GM21576 (cell line): ENCODE results near the gene ALAD.
"Not testable (repeated sequence)": the region's sequence is repeated elsewhere in the genome, so short reads cannot be mapped to it uniquely, and the experiment has no call there.

Source experiments
- ATAC-seq: cut with Tn5 transposase; IDR thresholded peaks from one replicate; pipeline ENCODE4 v1.9.1; 2021; ENCODE audit warnings: mild to moderate bottlenecking, moderate library complexity; ENCODE audit not compliant: unreplicated experiment

Gene ALAD

GRCh38 chr9:113401027-113401792 is at the start of gene ALAD:
Gene ALAD (minus strand): TSS chr9:113401284. CDS start chr9:113393559, 7,725 bp downstream.
- peak; percentile 97 for ATAC-seq

- ATAC-seq, result no peak
These were observed 48.3 kb upstream of the ALAD start for GRCh38 chr9:113449376-113449775.

- no peak for ATAC-seq
These were observed 45.2 kb upstream of the ALAD start for GRCh38 chr9:113446323-113446740.

DNA sequence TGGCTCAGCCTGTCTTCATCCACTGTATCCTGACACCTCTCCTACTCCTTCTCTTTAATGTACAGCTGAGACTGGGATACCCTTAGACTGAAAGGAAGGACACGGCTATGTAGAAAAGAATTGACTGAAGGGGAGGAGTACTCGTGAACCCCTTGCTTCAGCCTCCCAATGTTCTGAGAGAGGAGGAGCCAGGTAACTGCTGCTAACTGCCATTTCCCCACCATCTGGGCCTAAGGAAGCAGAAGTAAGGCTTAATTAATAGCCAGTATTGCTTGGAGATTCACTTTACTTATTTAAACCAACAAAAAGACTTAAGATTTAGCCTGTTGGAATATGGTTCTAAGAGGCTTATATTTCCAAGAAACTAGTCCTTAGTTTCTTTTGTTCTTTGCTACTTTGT is 43.7 kb upstream of the ALAD start:
- no peak for ATAC-seq

DNA sequence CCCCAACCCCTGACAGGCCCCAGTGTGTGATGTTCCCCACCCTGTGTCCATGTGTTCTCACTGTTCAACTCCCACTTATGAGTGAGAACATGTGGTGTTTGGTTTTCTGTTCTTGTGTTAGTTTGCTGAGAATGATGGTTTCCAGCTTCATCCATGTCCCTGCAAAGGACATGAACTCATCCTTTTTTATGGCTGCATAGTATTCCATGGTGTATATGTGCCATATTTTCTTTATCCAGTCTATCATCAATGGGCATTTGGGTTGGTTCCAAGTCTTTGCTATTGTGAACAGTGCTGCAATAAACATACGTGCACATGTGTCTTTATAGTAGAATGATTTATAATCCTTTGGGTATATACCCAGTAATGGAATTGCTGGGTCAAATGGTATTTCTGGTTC is 36.6 kb upstream of the ALAD start:
- not testable (repeated sequence) for ATAC-seq

GRCh38 chr9:113436728-113437515 is 35.8 kb upstream of the ALAD start:
- ATAC-seq, result no peak

DNA sequence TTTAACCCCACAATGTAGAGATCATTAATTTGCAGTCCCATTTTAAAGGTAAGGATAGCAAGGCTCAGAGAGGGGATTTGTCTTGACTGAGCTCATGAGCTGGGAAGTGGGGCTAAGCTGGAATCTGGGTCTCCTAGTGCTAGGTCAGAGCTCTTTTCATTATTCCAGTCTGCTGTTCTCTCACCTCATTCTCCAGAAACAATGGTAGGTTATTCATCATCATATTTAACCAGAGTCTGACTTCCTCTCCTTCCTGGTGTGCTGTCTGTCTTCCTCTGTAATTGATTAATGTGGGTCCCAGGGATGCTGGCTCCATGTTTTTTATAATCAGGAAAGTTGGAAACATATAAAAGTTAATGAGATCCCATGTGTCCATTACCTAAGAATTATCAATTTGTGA is 30.1 kb upstream of the ALAD start:
- ATAC-seq, result no peak

GRCh38 chr9:113428062-113428615 is 27.1 kb upstream of the ALAD start:
- ATAC-seq, result no peak

DNA sequence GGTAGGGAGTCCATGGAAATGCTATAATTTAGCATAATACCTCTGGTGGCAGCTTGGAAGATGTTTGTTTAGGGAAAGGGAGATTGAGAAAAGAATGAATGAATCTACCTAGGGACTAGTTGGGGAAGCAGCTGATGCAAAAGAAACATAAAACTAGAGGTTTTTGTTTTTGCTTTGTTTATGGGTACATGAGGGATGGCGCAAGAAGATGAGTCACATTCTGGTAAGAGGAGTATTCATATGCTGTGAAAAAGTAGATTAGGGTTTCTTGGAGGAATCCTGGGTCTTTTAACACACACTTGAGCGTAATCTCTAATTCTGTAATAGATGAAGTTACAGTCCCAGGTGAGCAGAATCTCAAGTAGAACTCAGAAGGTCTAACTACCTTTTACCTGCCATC is 26.5 kb upstream of the ALAD start:
- ATAC-seq, result no peak

- no peak for ATAC-seq
These were observed 25.6 kb upstream of the ALAD start for GRCh38 chr9:113426701-113427100.

DNA sequence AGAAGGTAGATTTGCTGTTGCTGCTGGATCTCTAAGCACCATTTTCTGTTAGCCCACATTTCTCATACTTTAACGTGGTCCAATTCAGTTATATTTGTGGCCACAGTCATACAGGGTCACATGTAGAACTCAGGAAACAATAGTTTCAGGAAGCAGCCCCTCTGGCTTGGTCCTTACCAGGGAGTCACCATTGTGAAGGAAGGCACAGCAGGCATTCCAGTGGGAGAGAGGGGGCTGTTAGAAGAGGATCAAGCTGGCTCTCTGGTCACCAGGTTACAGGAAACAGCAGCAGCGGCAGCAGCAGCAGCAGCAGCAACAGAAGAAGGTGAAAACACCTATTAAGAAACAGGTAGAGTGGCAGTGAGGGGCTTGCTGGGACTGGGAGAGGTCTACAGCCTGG is 24.0 kb upstream of the ALAD start:
- ATAC-seq, result no peak

- ATAC-seq, result no peak
These were observed 20.6 kb upstream of the ALAD start for GRCh38 chr9:113421726-113422125.

DNA sequence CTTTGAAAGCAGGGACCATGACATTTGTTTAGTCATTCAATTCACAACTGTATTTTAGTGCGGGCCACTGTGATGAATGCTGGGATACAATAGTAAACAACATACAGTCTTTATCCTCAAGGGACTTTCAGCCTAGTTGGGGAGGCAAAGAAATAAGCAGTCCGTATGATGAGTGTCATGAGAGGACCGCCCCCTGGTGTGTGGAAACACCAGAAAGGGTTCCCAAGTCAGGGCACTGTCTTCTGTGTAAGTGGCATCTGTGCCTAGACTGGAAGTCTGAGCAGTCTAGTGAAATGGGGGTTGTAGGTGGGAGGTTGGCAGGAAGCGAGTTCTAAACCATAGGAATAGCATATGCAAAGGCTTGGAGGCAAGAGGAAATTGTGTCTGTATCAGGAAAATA is 16.3 kb upstream of the ALAD start:
- ATAC-seq, result no peak

DNA sequence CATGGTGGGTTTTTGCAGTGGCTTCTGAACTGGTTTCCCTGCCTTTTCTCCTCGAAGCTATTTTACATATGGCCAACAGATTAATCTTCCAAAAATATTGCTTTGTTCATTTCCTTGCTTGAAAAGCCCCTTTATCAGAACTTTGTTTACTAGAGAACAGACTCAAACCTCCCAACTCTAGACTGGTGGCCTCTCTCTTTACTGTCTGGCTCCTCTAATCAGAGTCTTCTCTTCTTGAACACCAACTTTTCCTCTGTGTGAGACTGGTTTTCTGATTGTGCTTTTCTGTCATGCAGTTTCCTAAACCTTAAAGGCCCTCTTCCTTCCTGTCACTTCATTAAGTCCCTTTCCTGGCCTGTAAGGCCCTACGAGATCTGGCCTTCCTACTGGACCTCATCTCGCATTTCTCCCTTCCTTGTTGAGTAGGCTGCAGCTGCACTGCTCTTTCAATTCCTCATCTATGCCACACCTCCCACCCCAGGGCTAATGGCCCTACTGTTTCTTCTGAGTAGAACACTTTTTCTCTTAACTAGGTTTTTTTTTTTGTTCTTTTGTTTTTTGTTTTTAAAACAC is 15.2 kb upstream of the ALAD start:
- ATAC-seq, result peak; percentile 98

GRCh38 chr9:113410207-113410864 is 9.3 kb upstream of the ALAD start, which contains the start of the genes C9orf43 and POLE3:
Gene C9orf43 (plus strand): TSS chr9:113410747. CDS start chr9:113413494, 2,747 bp downstream.
Gene POLE3 (minus strand): TSS chr9:113410675. CDS start chr9:113410293, 382 bp downstream.
- peak; percentile 88 for ATAC-seq

GRCh38 chr9:113409883-113410206 is 8.8 kb upstream of the ALAD start:
- no peak for ATAC-seq

- ATAC-seq, result no peak
These were observed 8.4 kb upstream of the ALAD start for GRCh38 chr9:113409481-113409880.

- peak; percentile 33 for ATAC-seq
These were observed 5.9 kb upstream of the ALAD start for GRCh38 chr9:113406873-113407511.

- ATAC-seq, result not testable (repeated sequence)
These were observed 5.3 kb upstream of the ALAD start for GRCh38 chr9:113406353-113406752.

DNA sequence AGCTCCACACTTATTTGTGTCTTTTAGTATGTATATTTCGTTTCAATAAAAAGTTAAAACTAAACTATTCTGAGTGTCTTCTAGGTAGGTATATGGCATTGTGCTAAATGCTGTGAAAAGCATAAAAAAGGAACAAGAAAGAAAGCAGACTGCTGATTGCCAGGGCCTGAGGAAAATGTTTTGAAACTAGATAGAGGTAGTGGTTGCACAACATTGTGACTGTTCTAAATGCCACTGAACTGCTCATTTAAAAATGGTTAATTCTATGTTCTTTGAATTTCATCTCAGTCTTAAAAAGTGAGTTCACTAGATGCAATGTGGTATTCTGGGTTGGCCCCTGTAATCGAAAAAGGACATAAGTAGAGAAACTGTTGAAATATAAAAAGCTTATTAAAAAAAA is 2.6 kb upstream of the ALAD start:
- ATAC-seq, result no peak
